ENCODE data around the gene AGMAT. TPM values are rescaled to one million over a fixed set of nuclear protein-coding genes. Genes with fewer than 3 reads are reported as not detected.

Gene AGMAT
- total RNA-seq, 4 donors from 2014 or later: 0.27 to 1.7 (median 0.59) TPM

DNA sequence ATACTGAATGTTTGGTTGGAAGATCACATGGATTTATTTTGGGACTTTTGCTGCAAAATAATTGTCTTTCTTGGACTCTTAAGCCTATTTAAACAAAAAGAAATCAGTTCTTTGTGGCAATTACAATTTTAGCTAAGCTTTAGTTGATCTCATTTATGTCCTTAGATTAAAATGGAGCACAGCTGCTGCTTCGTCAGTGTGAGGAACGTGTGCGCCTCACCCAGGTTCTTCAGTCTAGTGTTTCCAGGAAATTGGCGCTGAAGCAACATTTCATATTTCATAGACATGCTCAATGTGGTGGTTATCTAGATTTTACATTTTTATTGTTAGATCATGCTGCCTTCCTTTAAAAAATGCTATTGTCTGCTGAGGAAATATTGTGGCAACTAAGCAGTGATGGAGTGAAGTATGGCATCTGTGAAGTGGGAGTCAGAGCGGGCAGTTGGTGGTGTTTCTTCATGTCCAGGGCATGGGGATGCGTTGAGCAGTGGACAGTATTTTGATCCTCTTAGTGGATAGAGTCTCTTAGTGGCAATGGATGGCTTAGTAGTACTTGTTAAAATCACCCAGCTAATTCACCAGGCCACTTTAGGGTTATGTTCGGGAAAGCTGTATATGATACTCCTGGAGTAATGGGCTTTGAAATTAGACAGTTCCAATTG, 38.0 kb upstream of the AGMAT start:
- 71 to 80% methylated on average over 7 of the region's 7 CpGs for whole genome bisulfite sequencing, 2 donors
- peaks cover 4 to 16% (median 11%) of the 10 kb centered on the region in 3 donors for H3K36me3 ChIP-seq
- no peak for DNase-seq
- peak overlapping the region; percentile 10 to 100 (median 70) for H3K27ac ChIP-seq
- no peaks in the 10 kb centered on the region for H3K27me3 ChIP-seq
- no peak overlapping the region for H3K4me3 ChIP-seq
- no peaks in the 10 kb centered on the region for H3K9me3 ChIP-seq
- no peak for TF ChIP-seq CTCF (IDR thresholded peaks at IDR 0.05)
- no peak for TF ChIP-seq POLR2A (IDR thresholded peaks at IDR 0.05)
- H3K4me1 ChIP-seq: peaks cover 19 to 96% (median 42%) of the 10 kb centered on the region in 3 donors
- intact Hi-C loops (cut with DNase I): no loop called here

- Histone ChIP-seq H3K27ac (peak overlapping the region; percentile 30 to 100 (median 70)), H3K9me3 (no peaks in the 10 kb centered on the region), H3K4me3 (no peak overlapping the region), H3K4me1 (peaks cover 19 to 87% (median 42%) of the 10 kb centered on the region in 3 donors), H3K27me3 (no peaks in the 10 kb centered on the region), H3K36me3 (peaks cover 4 to 8% (median 7%) of the 10 kb centered on the region in 3 donors)
- intact Hi-C loops (cut with DNase I): no loop called here
- 54 to 72% methylated on average over 5 of the region's 5 CpGs for WGBS, 2 donors
- TF ChIP-seq POLR2A (IDR thresholded peaks at IDR 0.05): no peak
- no peak for TF ChIP-seq CTCF (IDR thresholded peaks at IDR 0.05)
- no peak for DNase-seq
These were observed 37.1 kb upstream of the AGMAT start for GRCh38 chr1:15621975-15622374.

GRCh38 chr1:15620902-15621682, 36.2 kb upstream of the AGMAT start:
- H3K4me1 ChIP-seq: peaks cover 27 to 86% (median 49%) of the 10 kb centered on the region in 3 donors
- no peaks in the 10 kb centered on the region for H3K9me3 ChIP-seq
- no peaks in the 10 kb centered on the region for H3K27me3 ChIP-seq
- H3K27ac ChIP-seq: peak overlapping the region in 3 of 4 donors; percentile 21 to 100 (median 98)
- DNase-seq: no peak
- intact Hi-C loops (cut with DNase I): no loop called here
- TF ChIP-seq POLR2A (IDR thresholded peaks at IDR 0.05) (no peak), CTCF (IDR thresholded peaks at IDR 0.05) (no peak)
- WGBS, 2 donors: 87 to 95% methylated on average over 5 to 7 of the region's 7 CpGs
- no peak overlapping the region for H3K4me3 ChIP-seq
- H3K36me3 ChIP-seq: no peaks in the 10 kb centered on the region

DNA sequence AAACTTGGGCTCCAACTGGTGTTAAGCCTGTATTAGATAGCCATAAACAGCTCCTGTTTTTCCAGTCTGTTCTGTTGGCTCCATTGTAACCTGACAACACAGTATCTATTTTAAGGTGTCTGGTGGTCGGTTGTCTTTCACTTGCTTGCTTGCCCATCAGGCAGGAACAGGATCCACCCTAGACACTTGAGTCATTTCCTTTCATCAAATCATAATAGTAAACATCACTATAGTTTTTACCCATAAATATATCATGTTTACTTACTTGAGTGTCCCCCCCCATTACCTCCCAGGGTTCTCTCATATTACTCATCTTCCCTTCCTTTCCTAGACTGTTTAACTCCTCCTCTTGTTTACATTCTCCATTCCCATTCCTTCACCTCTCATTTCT, 35.3 kb upstream of the AGMAT start:
- Histone ChIP-seq H3K27me3 (no peaks in the 10 kb centered on the region), H3K4me1 (peaks cover 27 to 80% (median 50%) of the 10 kb centered on the region in 3 donors), H3K36me3 (no peaks in the 10 kb centered on the region), H3K27ac (peak overlapping the region; percentile 92 to 100 (median 99)), H3K4me3 (peak overlapping the region in 3 of 4 donors; percentile 0 to 99 (median 95)), H3K9me3 (no peaks in the 10 kb centered on the region)
- TF ChIP-seq POLR2A (IDR thresholded peaks at IDR 0.05) (no peak), CTCF (IDR thresholded peaks at IDR 0.05) (no peak)
- WGBS, 2 donors: 14 to 20% methylated on average over 1 of the region's 1 CpG
- intact Hi-C loops (cut with DNase I): no loop called here
- no peak for DNase-seq

Data from esophagus squamous epithelium (tissue), 5 donors.